ENCODE measurements around the gene ANK3.

ANK3 gene

GRCh38 chr10:60271319-60272040 is 118.2 kb downstream of the ANK3 start:
- Histone ChIP-seq H3K4me1 (ENCODE audit: control insufficient read depth in 1 of 2, insufficient read depth in 2 of 2, low read length in 2 of 2) (peaks cover 0 to 3% of the 10 kb centered on the region in 2 donors), H3K4me3 (ENCODE audit: low read depth in 1 of 2, low read length in 2 of 2) (no peak overlapping the region), H3K27ac (ENCODE audit: low read length) (no peak overlapping the region), H3K36me3 (ENCODE audit: control insufficient read depth in 1 of 2, insufficient read depth in 2 of 2, low read length in 2 of 2) (no peaks in the 10 kb centered on the region), H3K9me3 (ENCODE audit: control insufficient read depth in 1 of 2, low read length in 2 of 2) (no peaks in the 10 kb centered on the region), H3K27me3 (ENCODE audit: low read depth, low read length) (no peaks in the 10 kb centered on the region)

GRCh38 chr10:60270426-60270825 is 119.2 kb downstream of the ANK3 start:
- H3K27ac ChIP-seq (ENCODE audit: low read length) = no peak overlapping the region

GRCh38 chr10:60267802-60268201 is 121.9 kb downstream of the ANK3 start:
- Histone ChIP-seq H3K36me3 (ENCODE audit: control insufficient read depth in 1 of 2, insufficient read depth in 2 of 2, low read length in 2 of 2) (peaks cover 2 to 10% of the 10 kb centered on the region in 2 donors), H3K27me3 (ENCODE audit: low read depth, low read length) (no peaks in the 10 kb centered on the region), H3K4me3 (ENCODE audit: low read depth in 1 of 2, low read length in 2 of 2) (no peak overlapping the region), H3K9me3 (ENCODE audit: control insufficient read depth in 1 of 2, low read length in 2 of 2) (no peaks in the 10 kb centered on the region), H3K27ac (ENCODE audit: low read length) (no peak overlapping the region), H3K4me1 (ENCODE audit: control insufficient read depth in 1 of 2, insufficient read depth in 2 of 2, low read length in 2 of 2) (no peaks in the 10 kb centered on the region)

More at GRCh38 chr10:60270426-60270825, 119.2 kb downstream of the ANK3 start:
- Histone ChIP-seq H3K27me3 (ENCODE audit: low read depth, low read length) (no peaks in the 10 kb centered on the region), H3K4me3 (ENCODE audit: low read depth in 1 of 2, low read length in 2 of 2) (no peak overlapping the region), H3K36me3 (ENCODE audit: control insufficient read depth in 1 of 2, insufficient read depth in 2 of 2, low read length in 2 of 2) (no peaks in the 10 kb centered on the region), H3K9me3 (ENCODE audit: control insufficient read depth in 1 of 2, low read length in 2 of 2) (no peaks in the 10 kb centered on the region), H3K4me1 (ENCODE audit: control insufficient read depth in 1 of 2, insufficient read depth in 2 of 2, low read length in 2 of 2) (peaks cover 0 to 2% of the 10 kb centered on the region in 2 donors)

- no peak overlapping the region for H3K4me3 ChIP-seq (ENCODE audit: low read depth in 1 of 2, low read length in 2 of 2)
- H3K36me3 ChIP-seq (ENCODE audit: control insufficient read depth in 1 of 2, insufficient read depth in 2 of 2, low read length in 2 of 2) = peaks cover 3 to 14% of the 10 kb centered on the region in 2 donors
- H3K4me1 ChIP-seq (ENCODE audit: control insufficient read depth in 1 of 2, insufficient read depth in 2 of 2, low read length in 2 of 2) = no peaks in the 10 kb centered on the region
- H3K9me3 ChIP-seq (ENCODE audit: control insufficient read depth in 1 of 2, low read length in 2 of 2) = no peaks in the 10 kb centered on the region
- no peak overlapping the region for H3K27ac ChIP-seq (ENCODE audit: low read length)
- H3K27me3 ChIP-seq (ENCODE audit: low read depth, low read length) = no peaks in the 10 kb centered on the region
Measured at GRCh38 chr10:60266513-60266912, 123.2 kb downstream of the ANK3 start.

GRCh38 chr10:60262647-60263126 is 127.0 kb downstream of the ANK3 start:
- Histone ChIP-seq H3K9me3 (ENCODE audit: control insufficient read depth in 1 of 2, low read length in 2 of 2) (no peaks in the 10 kb centered on the region), H3K27ac (ENCODE audit: low read length) (no peak overlapping the region), H3K27me3 (ENCODE audit: low read depth, low read length) (no peaks in the 10 kb centered on the region), H3K36me3 (ENCODE audit: control insufficient read depth in 1 of 2, insufficient read depth in 2 of 2, low read length in 2 of 2) (peaks cover 3 to 14% of the 10 kb centered on the region in 2 donors), H3K4me3 (ENCODE audit: low read depth in 1 of 2, low read length in 2 of 2) (no peak overlapping the region), H3K4me1 (ENCODE audit: control insufficient read depth in 1 of 2, insufficient read depth in 2 of 2, low read length in 2 of 2) (peaks cover 0 to 4% of the 10 kb centered on the region in 2 donors)

GRCh38 chr10:60260321-60260720 is 129.4 kb downstream of the ANK3 start:
- peaks cover 3 to 14% of the 10 kb centered on the region in 2 donors for H3K36me3 ChIP-seq (ENCODE audit: control insufficient read depth in 1 of 2, insufficient read depth in 2 of 2, low read length in 2 of 2)
- H3K4me1 ChIP-seq (ENCODE audit: control insufficient read depth in 1 of 2, insufficient read depth in 2 of 2, low read length in 2 of 2) = peaks cover 0 to 4% of the 10 kb centered on the region in 2 donors

GRCh38 chr10:60258429-60258797 is 131.3 kb downstream of the ANK3 start:
- H3K4me3 ChIP-seq (ENCODE audit: low read depth in 1 of 2, low read length in 2 of 2) = no peak overlapping the region
- H3K9me3 ChIP-seq (ENCODE audit: control insufficient read depth in 1 of 2, low read length in 2 of 2) = no peaks in the 10 kb centered on the region
- H3K27ac ChIP-seq (ENCODE audit: low read length) = no peak overlapping the region
- no peaks in the 10 kb centered on the region for H3K27me3 ChIP-seq (ENCODE audit: low read depth, low read length)
- H3K4me1 ChIP-seq (ENCODE audit: control insufficient read depth in 1 of 2, insufficient read depth in 2 of 2, low read length in 2 of 2) = peaks cover 0 to 4% of the 10 kb centered on the region in 2 donors
- H3K36me3 ChIP-seq (ENCODE audit: control insufficient read depth in 1 of 2, insufficient read depth in 2 of 2, low read length in 2 of 2) = peaks cover 3 to 10% of the 10 kb centered on the region in 2 donors

More at GRCh38 chr10:60260321-60260720, 129.4 kb downstream of the ANK3 start:
- no peak overlapping the region for H3K4me3 ChIP-seq (ENCODE audit: low read depth in 1 of 2, low read length in 2 of 2)
- H3K27me3 ChIP-seq (ENCODE audit: low read depth, low read length) = no peaks in the 10 kb centered on the region
- no peaks in the 10 kb centered on the region for H3K9me3 ChIP-seq (ENCODE audit: control insufficient read depth in 1 of 2, low read length in 2 of 2)
- H3K27ac ChIP-seq (ENCODE audit: low read length) = no peak overlapping the region

GRCh38 chr10:60257767-60258428 is 131.8 kb downstream of the ANK3 start:
- Histone ChIP-seq H3K27ac (ENCODE audit: low read length) (no peak overlapping the region), H3K4me3 (ENCODE audit: low read depth in 1 of 2, low read length in 2 of 2) (no peak overlapping the region), H3K27me3 (ENCODE audit: low read depth, low read length) (no peaks in the 10 kb centered on the region), H3K9me3 (ENCODE audit: control insufficient read depth in 1 of 2, low read length in 2 of 2) (no peaks in the 10 kb centered on the region), H3K36me3 (ENCODE audit: control insufficient read depth in 1 of 2, insufficient read depth in 2 of 2, low read length in 2 of 2) (peaks cover 2 to 5% of the 10 kb centered on the region in 2 donors), H3K4me1 (ENCODE audit: control insufficient read depth in 1 of 2, insufficient read depth in 2 of 2, low read length in 2 of 2) (peaks cover 0 to 4% of the 10 kb centered on the region in 2 donors)

- Histone ChIP-seq H3K4me3 (ENCODE audit: low read depth in 1 of 2, low read length in 2 of 2) (no peak overlapping the region), H3K27me3 (ENCODE audit: low read depth, low read length) (no peaks in the 10 kb centered on the region)
Measured at GRCh38 chr10:60254776-60255175, 134.9 kb downstream of the ANK3 start.

GRCh38 chr10:60253484-60253883 is 136.2 kb downstream of the ANK3 start:
- Histone ChIP-seq H3K27ac (ENCODE audit: low read length) (no peak overlapping the region), H3K36me3 (ENCODE audit: control insufficient read depth in 1 of 2, insufficient read depth in 2 of 2, low read length in 2 of 2) (no peaks in the 10 kb centered on the region), H3K4me1 (ENCODE audit: control insufficient read depth in 1 of 2, insufficient read depth in 2 of 2, low read length in 2 of 2) (peaks cover 0 to 4% of the 10 kb centered on the region in 2 donors), H3K4me3 (ENCODE audit: low read depth in 1 of 2, low read length in 2 of 2) (no peak overlapping the region), H3K9me3 (ENCODE audit: control insufficient read depth in 1 of 2, low read length in 2 of 2) (no peaks in the 10 kb centered on the region), H3K27me3 (ENCODE audit: low read depth, low read length) (no peaks in the 10 kb centered on the region)

More at GRCh38 chr10:60254776-60255175, 134.9 kb downstream of the ANK3 start:
- H3K9me3 ChIP-seq (ENCODE audit: control insufficient read depth in 1 of 2, low read length in 2 of 2) = no peaks in the 10 kb centered on the region
- no peaks in the 10 kb centered on the region for H3K36me3 ChIP-seq (ENCODE audit: control insufficient read depth in 1 of 2, insufficient read depth in 2 of 2, low read length in 2 of 2)
- peaks cover 0 to 4% of the 10 kb centered on the region in 2 donors for H3K4me1 ChIP-seq (ENCODE audit: control insufficient read depth in 1 of 2, insufficient read depth in 2 of 2, low read length in 2 of 2)
- H3K27ac ChIP-seq (ENCODE audit: low read length) = no peak overlapping the region

GRCh38 chr10:60252688-60253087 is 137.0 kb downstream of the ANK3 start:
- Histone ChIP-seq H3K27me3 (ENCODE audit: low read depth, low read length) (no peaks in the 10 kb centered on the region), H3K27ac (ENCODE audit: low read length) (no peak overlapping the region), H3K36me3 (ENCODE audit: control insufficient read depth in 1 of 2, insufficient read depth in 2 of 2, low read length in 2 of 2) (no peaks in the 10 kb centered on the region), H3K4me3 (ENCODE audit: low read depth in 1 of 2, low read length in 2 of 2) (no peak overlapping the region), H3K9me3 (ENCODE audit: control insufficient read depth in 1 of 2, low read length in 2 of 2) (no peaks in the 10 kb centered on the region), H3K4me1 (ENCODE audit: control insufficient read depth in 1 of 2, insufficient read depth in 2 of 2, low read length in 2 of 2) (no peaks in the 10 kb centered on the region)

All from muscle layer of duodenum (tissue), 2 donors.